GM18519 (cell line): ENCODE measurements around the gene CEACAM18.
A peak's percentile ranks its signal among the peaks of the same experiment; 100 is the strongest.
"Not testable (repeated sequence)": the region's sequence is repeated elsewhere in the genome, so short reads cannot be mapped to it uniquely, and the experiment has no call there.

Experiments used
- ATAC-seq: cut with Tn5 transposase; IDR thresholded peaks from one replicate; pipeline ENCODE4 v1.9.1; 2021; ENCODE audit warnings: mild to moderate bottlenecking, moderate library complexity; ENCODE audit not compliant: unreplicated experiment, low FRiP score

CEACAM18 gene

DNA sequence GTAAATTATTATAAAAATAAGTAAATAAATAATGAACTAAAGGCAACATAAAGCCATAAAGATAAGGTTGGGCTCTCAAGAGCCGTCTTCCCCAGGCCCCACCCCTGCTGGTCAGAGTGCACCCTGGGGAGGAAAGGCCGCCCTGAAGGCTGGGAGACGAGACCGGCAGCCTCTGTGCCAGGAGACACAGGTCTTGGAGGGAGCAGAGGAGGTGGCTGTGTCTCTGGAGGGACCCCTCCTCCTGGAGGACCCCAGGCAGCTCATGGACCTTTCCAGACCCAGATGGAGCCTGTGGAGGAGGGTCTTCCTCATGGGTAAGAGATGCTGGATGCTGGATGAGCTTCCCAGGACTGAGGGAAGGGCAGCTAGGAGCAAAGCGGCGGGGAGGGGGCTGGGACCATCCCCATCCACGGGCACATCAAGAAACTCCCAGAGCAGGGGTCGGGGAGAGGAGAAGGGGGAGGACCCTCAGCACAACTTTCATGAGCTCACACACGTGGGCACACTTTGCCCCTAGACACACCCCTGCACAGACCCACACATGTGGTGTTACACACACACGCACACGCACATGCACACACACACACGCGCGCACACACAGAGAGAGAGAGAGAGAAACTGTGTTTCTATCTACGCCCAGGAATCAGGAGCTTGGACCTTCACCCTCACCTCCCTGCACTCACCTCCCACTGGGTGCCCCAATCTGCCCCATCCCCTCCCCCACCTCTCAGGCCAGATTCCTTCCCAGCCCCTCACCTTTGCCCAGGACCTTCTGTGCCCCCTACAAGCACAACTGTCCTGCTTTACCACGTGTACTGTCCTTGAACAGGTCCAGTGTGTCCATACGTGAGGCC is at the start of gene CEACAM18:
CEACAM18 (plus strand) TSS at position 159 of the 854 bp plus-strand sequence.
- ATAC-seq = no peak

DNA sequence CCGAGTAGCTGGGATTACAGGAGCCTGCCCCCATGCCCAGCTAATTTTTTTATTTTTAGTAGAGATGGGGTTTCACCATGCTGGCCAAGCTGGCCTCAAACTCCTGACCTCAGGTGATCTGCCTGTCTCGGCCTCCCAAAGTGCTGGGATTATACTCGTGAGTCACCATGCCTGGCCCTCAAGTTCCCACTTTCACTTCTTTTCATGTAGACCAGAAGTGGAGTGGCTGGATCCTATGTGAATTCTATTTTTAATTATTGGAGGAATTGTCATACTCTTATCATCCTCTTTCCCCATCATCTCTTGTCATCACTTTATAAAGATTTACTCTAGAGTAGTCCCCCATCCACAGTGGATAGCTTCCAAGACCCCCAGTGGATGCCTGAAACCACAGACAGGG is 48.1 kb upstream of the CEACAM18 start:
- ATAC-seq = no peak

DNA sequence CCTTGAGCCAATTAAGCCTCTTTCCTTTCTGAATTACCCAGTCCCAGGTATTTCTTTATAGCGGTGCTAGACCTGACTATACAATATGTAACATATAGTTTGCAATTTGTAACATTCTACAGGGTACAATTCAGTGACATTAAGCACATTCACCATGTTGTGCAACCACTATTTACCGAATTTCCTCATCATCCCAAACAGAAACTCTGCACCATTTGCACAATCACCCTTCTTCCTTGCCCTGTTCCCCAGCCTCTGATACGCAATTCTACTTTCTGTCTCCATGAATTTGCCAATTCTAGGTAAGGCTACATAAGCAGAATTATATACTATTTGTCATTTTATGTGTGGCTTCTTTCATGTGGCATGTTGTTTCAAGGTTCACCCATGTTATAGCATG is 47.2 kb upstream of the CEACAM18 start:
- ATAC-seq = no peak

DNA sequence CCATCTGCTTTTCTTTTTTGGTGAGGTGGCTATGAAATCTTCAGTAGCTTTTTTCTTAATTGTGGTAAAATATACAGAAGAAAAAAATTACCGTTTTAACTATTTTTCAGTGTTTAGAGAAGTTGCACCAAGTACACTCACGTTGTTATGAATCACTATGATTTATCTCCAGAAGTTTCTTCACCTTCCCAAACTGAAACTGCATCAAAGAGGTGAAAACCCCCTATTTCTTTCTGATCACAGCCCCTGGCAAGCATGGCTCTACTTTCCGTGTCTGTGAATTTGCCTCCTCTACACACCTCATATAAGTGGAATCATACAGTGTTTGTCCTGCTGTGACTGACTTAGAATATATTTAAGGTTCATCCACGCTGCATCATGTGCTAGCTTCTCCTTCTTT is 45.3 kb upstream of the CEACAM18 start:
- ATAC-seq = no peak

DNA sequence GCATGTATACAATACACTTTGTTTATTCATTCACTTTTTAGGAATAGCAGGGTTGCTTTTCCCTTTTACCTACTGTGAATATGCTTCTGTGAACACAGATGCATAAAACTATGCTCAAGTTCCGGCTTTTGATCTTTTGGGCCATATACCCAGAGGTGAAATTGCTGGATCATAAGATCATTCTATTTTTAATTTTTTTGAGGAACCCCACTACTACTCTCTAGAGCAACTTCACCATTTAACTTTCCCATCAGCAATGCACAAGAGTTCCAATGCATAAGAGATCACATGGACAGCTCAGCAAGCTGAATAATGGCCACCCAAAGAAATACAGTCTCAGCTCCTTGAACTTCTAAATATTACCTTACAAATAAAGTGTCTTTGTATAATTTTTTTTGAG is 43.9 kb upstream of the CEACAM18 start:
- ATAC-seq = no peak

DNA sequence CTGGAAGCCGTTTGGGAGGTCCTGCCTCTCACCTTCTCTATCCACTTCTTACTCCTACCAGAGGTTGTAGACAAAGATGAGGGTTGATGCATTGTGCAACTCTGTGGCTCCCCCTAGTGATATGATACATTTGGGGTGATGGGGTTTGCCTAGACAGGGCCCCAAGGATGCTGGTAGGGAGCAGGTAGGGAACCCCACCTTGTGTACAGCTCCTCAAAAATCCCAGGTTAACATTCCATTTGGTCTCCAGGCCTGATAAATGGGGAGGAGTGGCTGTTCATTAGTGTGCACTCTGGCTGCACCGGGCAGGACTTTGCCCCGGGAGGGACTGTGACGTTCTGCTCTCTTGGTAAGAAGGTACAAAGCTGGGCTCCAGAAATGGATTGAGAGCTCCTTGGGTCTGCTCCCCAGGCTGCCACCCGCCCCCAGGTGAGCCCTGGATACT is 39.3 kb upstream of the CEACAM18 start:
- ATAC-seq = no peak

DNA sequence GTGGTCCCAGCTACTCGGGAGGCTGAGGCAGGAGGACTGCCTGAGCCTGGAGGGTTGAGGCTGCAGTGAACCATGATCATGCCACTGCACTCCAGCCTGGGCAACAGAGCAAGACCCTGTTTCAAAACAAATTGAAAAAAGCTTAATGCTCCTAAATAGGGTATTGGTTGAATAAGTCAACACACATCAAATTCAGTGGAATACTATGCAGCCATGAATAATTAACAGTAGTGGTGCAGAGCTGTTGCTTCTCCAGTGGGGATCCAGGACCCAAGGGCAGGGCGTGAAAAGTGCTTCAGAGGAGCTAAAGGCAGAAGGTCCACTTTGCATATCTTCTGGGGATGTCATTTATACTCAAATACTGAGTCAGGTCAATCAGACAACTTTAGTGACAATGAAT is 38.3 kb upstream of the CEACAM18 start:
- ATAC-seq = no peak

DNA sequence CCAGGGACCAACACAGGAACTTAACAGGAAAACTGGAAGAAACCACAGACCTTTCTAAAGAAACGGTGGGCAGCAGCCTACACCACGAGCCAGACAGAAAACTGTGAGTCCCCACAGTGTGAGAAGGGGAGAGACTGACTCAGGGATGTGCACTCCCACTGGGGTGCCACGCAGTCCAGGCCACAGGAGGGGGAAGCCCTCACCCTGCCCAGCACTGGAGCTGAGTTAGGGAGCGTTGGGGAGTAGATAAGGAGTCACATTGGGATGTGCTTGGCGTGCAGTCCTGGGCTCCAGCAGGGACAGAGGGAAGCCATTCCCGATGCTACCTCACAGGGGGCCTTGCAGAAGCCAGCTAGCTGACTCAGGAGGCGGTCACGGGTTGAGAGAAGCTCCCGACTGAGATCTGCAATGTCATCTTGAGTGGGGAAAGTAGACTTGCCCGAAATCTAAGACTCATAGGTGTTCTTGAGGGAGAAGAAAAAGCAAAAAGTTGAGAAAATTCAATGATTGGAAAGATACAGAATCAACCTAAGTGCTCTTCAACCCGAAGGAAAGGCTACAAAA is 37.4 kb upstream of the CEACAM18 start:
- ATAC-seq = no peak

DNA sequence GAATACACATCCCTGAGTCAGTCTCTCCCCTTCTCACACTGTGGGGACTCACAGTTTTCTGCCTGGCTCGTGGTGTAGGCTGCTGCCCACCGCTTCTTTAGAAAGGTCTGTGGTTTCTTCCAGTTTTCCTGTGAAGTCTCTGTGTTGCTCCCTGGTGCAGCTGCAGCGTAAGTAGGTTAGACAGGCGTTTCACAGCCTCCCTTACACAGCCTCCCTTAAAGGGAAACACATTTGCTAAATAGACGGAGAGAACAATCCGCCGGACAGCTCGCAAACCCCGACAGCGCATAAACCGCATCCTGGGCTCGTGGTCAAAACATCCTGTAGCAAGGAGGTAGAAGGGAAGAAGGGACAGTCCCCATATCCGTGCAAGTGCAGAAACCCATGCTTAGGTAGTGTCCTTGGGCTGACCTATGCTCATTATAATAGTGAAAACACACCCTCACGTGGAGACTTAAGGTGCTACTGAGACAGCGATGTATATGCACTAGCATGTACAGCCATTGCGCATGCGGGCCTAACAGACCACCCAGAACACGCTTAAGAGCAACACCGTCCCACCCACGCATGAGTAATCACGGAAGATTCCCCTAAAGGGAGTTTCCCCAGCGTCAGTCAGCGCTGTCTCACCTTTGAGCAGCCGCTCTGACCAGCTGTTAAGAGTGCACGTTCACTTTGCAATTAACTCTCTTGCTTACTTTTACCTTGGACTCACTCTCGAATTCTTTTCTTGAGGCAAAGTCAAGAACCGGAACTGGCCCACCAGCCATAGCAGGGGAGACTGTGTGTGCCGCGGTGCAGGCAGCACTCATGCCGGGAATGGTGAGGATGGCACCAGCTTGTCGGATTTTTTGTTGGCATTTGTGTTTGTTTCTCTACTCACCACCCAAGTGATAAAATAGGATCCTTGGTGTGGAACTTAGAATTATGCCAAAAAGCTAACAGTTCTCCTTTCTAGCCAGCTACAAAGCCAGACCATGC is 36.6 kb upstream of the CEACAM18 start:
- ATAC-seq = peak; percentile 72

DNA sequence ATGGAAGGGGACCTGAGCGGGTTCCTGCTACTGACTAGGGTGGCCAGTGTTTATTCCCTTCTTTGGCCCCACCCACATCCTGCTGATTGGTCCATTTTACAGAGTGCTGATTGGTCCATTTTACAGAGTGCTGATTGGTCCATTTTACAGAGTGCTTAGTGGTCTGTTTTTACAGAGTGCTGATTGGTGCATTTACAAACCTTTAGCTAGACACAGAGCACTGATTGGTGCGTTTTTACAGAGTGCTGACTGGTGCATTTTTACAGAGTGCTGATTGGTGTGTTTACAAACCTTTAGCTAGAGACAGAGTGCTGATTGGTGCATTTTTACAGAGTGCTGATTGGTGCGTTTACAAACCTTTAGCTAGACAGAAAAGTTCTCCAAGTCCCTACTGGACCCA is 30.8 kb upstream of the CEACAM18 start:
- ATAC-seq = not testable (repeated sequence)

DNA sequence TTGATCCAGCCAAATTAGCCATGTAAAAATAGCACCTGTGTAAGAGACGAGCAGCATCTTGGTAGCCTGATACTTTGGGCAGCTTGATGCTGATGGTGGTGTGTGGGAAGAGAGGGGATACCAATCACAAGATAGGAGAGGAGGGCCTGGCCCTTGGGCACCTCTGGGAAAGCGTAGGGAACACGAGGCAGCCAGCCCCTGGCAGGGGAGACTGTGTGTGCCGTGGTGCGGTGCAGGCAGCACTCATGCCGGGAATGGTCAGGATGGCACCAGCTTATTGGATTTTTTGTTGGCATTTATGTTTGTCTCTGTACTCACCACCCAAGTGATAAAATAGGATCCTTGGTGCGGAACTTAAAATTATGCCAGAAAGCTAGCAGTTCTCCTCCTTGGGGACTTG is 30.3 kb upstream of the CEACAM18 start:
- no peak for ATAC-seq

DNA sequence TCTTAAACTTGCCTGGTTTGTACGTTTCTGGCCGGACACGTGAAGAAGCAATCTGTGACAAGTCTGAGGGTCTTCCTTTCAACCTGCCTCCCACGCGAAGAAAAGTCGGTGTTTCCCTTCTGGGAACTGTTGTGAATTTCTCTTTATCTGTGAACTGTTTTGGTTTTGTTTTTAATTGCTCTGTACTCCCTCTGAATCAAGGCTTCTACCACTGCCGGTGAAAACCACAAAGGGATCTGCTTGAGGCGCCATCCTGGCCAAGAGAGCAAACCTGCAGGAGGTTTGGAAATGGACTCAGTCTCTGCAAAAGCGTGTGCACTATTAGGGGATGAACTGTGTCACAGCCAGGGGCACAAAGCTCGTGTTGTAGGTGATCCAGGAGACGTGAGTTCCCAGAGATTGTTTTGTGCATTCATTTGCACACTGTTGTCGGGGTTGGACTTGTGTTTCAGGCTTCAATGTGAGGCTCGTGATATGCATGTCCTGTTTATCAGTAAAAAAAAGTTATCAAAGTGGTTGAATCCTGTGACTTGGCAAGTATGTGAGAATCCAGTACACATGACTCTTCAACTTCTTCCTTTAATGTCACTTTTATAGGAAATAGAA is 29.8 kb upstream of the CEACAM18 start:
- ATAC-seq = no peak

DNA sequence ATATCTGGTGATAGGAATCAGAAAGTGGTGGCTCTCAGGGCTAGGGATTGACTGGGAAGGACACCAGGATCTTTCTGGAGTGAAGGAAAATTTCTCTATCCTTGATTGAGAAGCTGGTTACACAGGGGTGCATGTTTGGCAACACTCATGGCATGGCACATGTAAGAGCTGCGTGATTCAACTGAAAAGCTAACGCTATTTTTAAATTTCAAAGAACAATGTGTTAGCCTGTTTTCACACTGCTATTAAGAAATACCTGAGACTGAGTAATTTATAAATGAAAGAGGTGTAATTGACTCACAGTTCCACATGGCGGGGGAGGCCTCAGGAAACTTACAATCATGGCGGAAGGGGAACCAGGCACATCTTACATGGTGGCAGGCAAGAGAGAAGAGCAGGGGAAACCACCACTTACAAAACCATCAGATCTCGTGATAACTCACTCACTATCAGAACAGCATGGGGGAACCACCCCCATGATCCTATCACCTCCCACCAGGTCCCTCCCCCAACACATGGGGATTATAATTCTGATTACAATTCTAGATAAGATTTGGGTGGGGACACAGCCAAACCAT is 27.5 kb upstream of the CEACAM18 start:
- no peak for ATAC-seq

DNA sequence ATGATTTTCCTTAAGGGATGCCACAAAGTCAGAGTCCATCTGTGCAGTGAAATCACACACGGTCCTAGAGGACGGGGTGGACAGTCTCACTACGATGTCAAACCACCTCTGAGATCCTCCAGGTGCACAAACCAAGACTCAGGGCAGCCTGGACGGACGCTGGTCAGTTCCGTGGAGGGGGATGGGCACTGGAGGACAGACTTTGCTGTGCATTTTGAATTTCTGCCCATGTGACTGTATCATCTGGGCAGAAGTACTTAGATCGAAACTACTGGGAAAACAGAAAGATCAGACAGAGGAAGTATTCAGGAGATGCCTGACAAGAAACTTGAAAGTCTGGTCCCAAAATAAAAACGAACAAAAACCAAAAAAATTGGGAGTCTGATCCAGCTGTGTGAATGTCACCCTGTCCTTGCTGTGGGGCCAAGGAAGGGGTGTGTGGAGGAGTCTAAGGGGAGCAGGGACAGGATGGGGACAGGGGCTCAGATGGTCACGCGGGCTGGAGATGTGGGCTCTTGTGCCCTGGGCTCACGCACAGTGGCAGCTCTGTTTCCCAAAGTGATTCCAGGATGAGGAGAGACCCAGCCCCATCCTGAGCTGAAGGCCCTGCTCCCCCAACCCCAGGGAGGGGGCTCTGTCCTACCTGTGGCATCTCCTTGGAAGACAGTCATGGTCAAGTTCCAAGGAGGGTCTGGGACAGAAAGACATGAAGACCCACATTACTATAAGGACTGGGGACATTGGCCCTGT is 21.6 kb upstream of the CEACAM18 start:
- no peak for ATAC-seq

DNA sequence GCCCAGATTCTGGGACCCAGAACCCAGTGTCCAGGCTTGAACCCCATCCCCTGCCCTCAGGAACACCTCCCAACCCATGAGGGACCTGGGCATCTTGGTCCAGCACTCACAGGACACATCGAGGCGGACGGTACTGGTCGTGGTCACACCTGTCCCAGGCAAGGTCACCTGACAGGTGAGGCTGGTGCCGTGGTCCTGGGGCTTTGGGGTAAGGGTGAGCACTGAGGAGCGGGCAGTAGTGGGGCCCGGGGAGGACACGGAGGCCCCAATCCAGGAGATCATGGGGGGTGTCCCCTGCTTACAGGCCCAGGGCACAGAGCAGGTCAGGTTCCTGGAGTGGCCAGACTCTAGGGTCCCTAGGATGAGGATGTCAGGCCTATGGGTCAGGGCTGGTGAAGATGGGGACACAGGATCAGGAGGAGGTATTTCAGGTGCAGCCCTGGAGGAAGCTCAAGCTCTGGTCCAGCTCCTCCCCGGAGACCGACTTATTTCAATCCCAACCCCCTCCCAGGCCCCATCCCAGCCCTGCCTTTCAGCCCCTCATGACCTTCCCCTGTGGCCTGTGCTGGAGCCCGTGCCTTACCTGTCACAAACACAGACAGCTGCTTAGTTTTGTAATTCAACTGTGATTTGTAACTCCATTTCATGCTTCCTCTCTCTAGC is 20.9 kb upstream of the CEACAM18 start:
- no peak for ATAC-seq

DNA sequence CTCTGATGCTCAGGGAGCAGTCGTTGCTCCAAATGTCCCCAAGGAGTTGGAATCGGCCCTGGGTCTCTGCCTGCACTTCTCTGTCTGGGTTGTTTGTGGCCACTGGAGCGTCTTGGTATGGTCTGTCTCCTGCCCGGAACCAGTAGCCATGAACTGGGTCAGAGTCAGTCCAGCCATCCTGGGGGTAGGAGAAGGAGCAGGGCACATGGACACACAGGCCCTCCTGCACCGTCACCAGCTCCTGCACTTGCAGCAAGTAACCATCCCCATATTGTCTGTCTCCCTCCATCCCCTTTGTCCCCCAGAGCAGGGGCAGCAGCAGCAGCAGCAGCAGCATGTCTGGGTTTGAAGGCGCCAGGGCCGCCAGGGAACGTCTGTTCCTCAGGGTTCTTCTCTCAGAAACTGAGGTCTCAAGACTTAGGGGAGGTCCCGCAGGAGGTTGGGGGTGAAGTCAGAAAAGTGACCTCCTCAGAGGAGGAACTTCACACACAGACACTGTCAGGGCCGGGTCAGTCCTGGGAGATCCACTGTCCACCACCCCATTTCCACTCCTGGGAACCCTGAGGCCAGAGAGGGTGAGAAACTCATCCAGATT is 20.2 kb upstream of the CEACAM18 start, which contains the start of gene SIGLEC8:
SIGLEC8 (minus strand) TSS at position 404 of the 595 bp plus-strand sequence; CDS start at position 337, 67 bp downstream.
- no peak for ATAC-seq

DNA sequence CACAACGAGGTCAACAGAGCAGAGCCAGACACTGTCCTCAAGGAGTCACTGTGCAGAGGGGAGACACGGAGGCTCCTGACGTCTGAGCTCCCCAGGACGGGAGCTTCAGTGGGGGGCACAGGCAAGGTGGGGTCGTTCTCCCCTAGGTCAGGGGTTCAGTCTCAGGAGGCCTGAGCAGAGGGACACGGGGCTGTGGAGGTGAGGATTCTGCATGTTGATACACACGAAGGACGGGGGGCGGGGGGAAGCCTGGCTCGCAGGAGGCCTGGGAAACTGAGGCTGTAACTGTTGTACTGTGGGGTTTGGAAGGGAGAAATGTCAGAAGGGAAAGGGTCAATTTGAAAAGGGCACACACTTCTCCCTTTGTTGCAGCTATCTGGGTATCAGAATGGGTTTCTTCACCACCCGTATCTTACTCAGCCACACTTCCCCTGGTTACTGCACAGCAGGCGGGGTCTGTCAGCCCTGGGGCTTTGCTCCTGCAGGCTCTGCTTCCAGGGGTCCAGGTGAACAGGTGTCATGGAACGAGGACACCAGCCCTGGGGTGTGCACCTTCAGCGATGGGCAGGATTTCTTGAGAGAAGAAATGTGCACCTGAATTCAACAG is 19.3 kb upstream of the CEACAM18 start:
- no peak for ATAC-seq
